Measurements from ENCODE around the gene PLCG1.

PLCG1 gene

DNA sequence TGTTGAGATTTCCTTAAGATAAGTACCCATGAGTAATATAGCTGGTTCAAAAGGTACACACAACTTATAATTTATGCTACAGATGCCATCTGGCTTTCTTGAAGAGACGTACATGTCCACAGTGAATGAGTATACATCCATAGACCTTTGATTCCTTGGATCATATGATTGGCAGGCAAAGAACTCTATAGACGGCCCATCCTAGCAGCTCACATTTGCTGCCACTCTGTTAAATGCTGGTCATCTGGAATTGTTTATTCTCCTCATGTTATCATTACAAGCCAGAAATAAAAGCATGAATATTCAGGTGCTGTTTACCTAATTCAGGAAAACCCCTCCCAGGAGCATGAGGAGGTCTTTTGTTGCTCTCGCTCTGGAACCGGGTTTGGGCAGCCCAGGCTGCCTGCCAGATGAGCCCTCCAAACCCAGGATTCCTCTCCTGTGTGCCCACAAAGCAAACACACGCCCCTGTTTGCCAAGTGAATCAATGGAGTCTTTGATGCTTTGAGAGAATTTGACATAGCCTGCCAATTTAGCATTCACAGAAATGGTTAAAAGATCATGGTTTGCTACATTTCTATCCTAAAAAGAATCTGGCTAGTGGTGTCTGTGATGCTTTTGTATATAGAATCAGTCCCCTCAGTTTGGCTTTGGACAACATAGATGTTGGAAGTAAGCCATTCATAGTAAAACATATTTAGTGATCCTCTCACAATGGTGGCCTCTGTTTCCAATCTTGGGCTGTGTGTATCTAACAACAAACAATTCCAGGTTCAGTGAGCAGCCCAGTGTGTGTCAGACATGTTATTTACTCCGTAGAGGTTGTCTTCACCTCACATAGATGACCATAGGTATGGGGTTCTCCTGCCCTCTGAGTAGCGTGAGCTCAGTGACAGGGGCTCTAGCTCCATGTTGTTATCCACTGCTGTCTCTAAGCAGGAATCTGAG is 17.5 kb upstream of the PLCG1 start:
- no peaks in the 10 kb centered on the region for H3K27me3 ChIP-seq (ENCODE audit: insufficient read depth, low read length, poor library complexity)
- no peak overlapping the region for H4K5ac ChIP-seq (ENCODE audit: low read length)
- H3K9ac ChIP-seq (ENCODE audit: low read length) = no peak overlapping the region
- no peak overlapping the region for H3K18ac ChIP-seq (ENCODE audit: low read length)
- no peak overlapping the region for H2AK5ac ChIP-seq (ENCODE audit: low read length)
- H3K36me3 ChIP-seq (ENCODE audit: control insufficient read depth, insufficient read depth, low read length) = peaks cover 20% of the 10 kb centered on the region
- H3K4ac ChIP-seq (ENCODE audit: low read depth, low read length) = no peak overlapping the region
- no peak for DNase-seq
- no peak overlapping the region for H2BK15ac ChIP-seq (replicated peaks; ENCODE audit: low read depth)
- no CpG with 5 or more reads among the region's 7 CpGs for WGBS (ENCODE audit: extremely low coverage, insufficient coverage, low lambda C conversion rate)
- H4K8ac ChIP-seq (ENCODE audit: low read depth, low read length) = no peak overlapping the region
- H3K56ac ChIP-seq (ENCODE audit: low read length) = no peak overlapping the region
- H3K79me2 ChIP-seq (ENCODE audit: control insufficient read depth, insufficient read depth, low read length) = no peaks in the 10 kb centered on the region
- no peak overlapping the region for H3K27ac ChIP-seq (ENCODE audit: low read depth, low read length)
- no peak overlapping the region for H3K4me3 ChIP-seq (ENCODE audit: low read length)
- H3K4me1 ChIP-seq (ENCODE audit: control insufficient read depth, low read depth, low read length) = no peaks in the 10 kb centered on the region
- no peak overlapping the region for H2BK120ac ChIP-seq (ENCODE audit: low read depth, low read length)
- no peak overlapping the region for H3K4me2 ChIP-seq (ENCODE audit: low read length)
- no peaks in the 10 kb centered on the region for H3K79me1 ChIP-seq (ENCODE audit: low read length)
- H3K23ac ChIP-seq (ENCODE audit: low read length) = no peak overlapping the region
- no peak overlapping the region for H2BK5ac ChIP-seq (ENCODE audit: low read length)

DNA sequence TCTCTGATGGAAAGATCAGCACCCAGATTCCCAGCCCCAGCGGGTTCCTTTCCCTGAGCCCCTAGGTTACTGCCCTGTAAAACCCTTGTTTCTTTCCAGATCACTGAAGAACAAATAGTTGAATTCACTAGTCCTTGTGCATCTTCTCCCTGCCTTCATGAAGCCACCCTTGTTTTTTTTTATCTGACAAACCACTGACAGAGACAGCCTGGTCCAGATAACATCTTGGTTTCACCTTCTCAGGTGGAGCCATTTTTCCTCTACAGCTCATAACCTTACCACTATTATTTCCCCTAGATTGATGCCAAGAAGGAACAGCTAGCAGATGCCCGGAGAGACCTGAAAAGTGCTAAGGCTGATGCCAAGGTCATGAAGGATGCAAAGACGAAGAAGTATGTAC is 15.9 kb upstream of the PLCG1 start:
- no peaks in the 10 kb centered on the region for H3K79me1 ChIP-seq (ENCODE audit: low read length)
- H3K4me2 ChIP-seq (ENCODE audit: low read length) = no peak overlapping the region
- H3K4ac ChIP-seq (ENCODE audit: low read depth, low read length) = no peak overlapping the region
- H3K27me3 ChIP-seq (ENCODE audit: insufficient read depth, low read length, poor library complexity) = no peaks in the 10 kb centered on the region
- peaks cover 20% of the 10 kb centered on the region for H3K36me3 ChIP-seq (ENCODE audit: control insufficient read depth, insufficient read depth, low read length)
- no peaks in the 10 kb centered on the region for H3K4me1 ChIP-seq (ENCODE audit: control insufficient read depth, low read depth, low read length)
- H3K79me2 ChIP-seq (ENCODE audit: control insufficient read depth, insufficient read depth, low read length) = no peaks in the 10 kb centered on the region
- H3K9ac ChIP-seq (ENCODE audit: low read length) = no peak overlapping the region
- no CpG with 5 or more reads among the region's 3 CpGs for WGBS (ENCODE audit: extremely low coverage, insufficient coverage, low lambda C conversion rate)
- no peak overlapping the region for H3K23ac ChIP-seq (ENCODE audit: low read length)
- no peak overlapping the region for H4K5ac ChIP-seq (ENCODE audit: low read length)
- no peak overlapping the region for H3K18ac ChIP-seq (ENCODE audit: low read length)
- H2BK120ac ChIP-seq (ENCODE audit: low read depth, low read length) = no peak overlapping the region
- H4K8ac ChIP-seq (ENCODE audit: low read depth, low read length) = no peak overlapping the region
- no peak overlapping the region for H2BK5ac ChIP-seq (ENCODE audit: low read length)
- DNase-seq = no peak
- no peak overlapping the region for H2AK5ac ChIP-seq (ENCODE audit: low read length)
- H3K4me3 ChIP-seq (ENCODE audit: low read length) = no peak overlapping the region
- H3K27ac ChIP-seq (ENCODE audit: low read depth, low read length) = no peak overlapping the region
- no peak overlapping the region for H2BK15ac ChIP-seq (replicated peaks; ENCODE audit: low read depth)
- H3K56ac ChIP-seq (ENCODE audit: low read length) = no peak overlapping the region

DNA sequence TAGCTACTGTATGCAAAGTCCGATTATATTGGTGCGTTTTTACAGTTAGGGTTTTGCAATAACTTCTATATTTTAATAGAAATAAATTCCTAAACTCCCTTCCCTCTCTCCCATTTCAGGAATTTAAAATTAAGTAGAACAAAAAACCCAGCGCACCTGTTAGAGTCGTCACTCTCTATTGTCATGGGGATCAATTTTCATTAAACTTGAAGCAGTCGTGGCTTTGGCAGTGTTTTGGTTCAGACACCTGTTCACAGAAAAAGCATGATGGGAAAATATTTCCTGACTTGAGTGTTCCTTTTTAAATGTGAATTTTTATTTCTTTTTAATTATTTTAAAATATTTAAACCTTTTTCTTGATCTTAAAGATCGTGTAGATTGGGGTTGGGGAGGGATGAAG is 13.7 kb upstream of the PLCG1 start:
- H4K5ac ChIP-seq (ENCODE audit: low read length) = no peak overlapping the region
- no peaks in the 10 kb centered on the region for H3K4me1 ChIP-seq (ENCODE audit: control insufficient read depth, low read depth, low read length)
- no peak overlapping the region for H3K27ac ChIP-seq (ENCODE audit: low read depth, low read length)
- H3K79me2 ChIP-seq (ENCODE audit: control insufficient read depth, insufficient read depth, low read length) = no peaks in the 10 kb centered on the region
- no peaks in the 10 kb centered on the region for H3K79me1 ChIP-seq (ENCODE audit: low read length)
- H3K18ac ChIP-seq (ENCODE audit: low read length) = no peak overlapping the region
- no peak overlapping the region for H2BK120ac ChIP-seq (ENCODE audit: low read depth, low read length)
- DNase-seq = no peak
- no peak overlapping the region for H2BK15ac ChIP-seq (replicated peaks; ENCODE audit: low read depth)
- H3K4me3 ChIP-seq (ENCODE audit: low read length) = no peak overlapping the region
- no peak overlapping the region for H2AK5ac ChIP-seq (ENCODE audit: low read length)
- no CpG with 5 or more reads among the region's 6 CpGs for WGBS (ENCODE audit: extremely low coverage, insufficient coverage, low lambda C conversion rate)
- H3K9ac ChIP-seq (ENCODE audit: low read length) = no peak overlapping the region
- no peak overlapping the region for H2BK5ac ChIP-seq (ENCODE audit: low read length)
- H3K4ac ChIP-seq (ENCODE audit: low read depth, low read length) = no peak overlapping the region
- no peak overlapping the region for H4K8ac ChIP-seq (ENCODE audit: low read depth, low read length)
- no peaks in the 10 kb centered on the region for H3K27me3 ChIP-seq (ENCODE audit: insufficient read depth, low read length, poor library complexity)
- H3K36me3 ChIP-seq (ENCODE audit: control insufficient read depth, insufficient read depth, low read length) = peaks cover 19% of the 10 kb centered on the region
- H3K23ac ChIP-seq (ENCODE audit: low read length) = no peak overlapping the region
- H3K4me2 ChIP-seq (ENCODE audit: low read length) = no peak overlapping the region
- H3K56ac ChIP-seq (ENCODE audit: low read length) = no peak overlapping the region

DNA sequence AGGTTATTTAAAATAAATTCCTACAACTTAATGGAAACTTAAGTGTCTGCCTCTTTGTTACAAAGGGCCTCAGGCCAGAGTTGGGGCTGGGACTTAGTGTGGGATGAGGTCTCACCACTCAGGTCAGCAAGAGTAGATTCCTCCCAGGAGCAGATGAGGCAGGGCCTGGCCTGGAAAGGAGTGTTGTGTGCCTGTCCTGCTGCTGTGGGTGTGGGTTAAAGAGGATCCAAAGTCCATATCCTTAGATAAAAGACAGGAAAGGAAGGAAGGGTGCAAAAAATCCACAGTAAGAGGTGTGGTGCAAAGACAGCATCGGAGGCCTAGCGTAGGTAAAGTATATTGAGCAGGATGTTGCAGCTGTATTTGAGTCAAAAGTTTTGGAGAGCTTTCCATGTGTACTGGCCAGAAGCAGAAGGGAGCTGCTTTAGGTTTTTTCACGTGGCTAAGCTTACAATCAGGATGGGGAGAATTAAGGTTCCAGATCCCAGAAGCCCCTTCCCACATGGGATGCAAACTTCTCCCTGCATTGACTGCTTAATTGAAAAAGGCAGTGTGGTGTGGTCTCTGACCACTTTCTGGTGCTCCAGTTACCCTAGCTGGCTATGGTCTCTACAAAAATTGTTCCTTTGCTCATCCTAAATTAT is 12.8 kb upstream of the PLCG1 start:
- Histone ChIP-seq H3K56ac (ENCODE audit: low read length) (no peak overlapping the region), H3K4me1 (ENCODE audit: control insufficient read depth, low read depth, low read length) (no peaks in the 10 kb centered on the region), H3K27ac (ENCODE audit: low read depth, low read length) (no peak overlapping the region), H3K4me2 (ENCODE audit: low read length) (no peak overlapping the region), H4K5ac (ENCODE audit: low read length) (no peak overlapping the region), H3K18ac (ENCODE audit: low read length) (no peak overlapping the region), H3K79me1 (ENCODE audit: low read length) (no peaks in the 10 kb centered on the region), H3K4ac (ENCODE audit: low read depth, low read length) (no peak overlapping the region), H2AK5ac (ENCODE audit: low read length) (no peak overlapping the region), H2BK15ac (replicated peaks; ENCODE audit: low read depth) (no peak overlapping the region), H3K79me2 (ENCODE audit: control insufficient read depth, insufficient read depth, low read length) (no peaks in the 10 kb centered on the region), H3K4me3 (ENCODE audit: low read length) (no peak overlapping the region), H3K27me3 (ENCODE audit: insufficient read depth, low read length, poor library complexity) (no peaks in the 10 kb centered on the region), H3K23ac (ENCODE audit: low read length) (no peak overlapping the region), H2BK5ac (ENCODE audit: low read length) (no peak overlapping the region), H3K9ac (ENCODE audit: low read length) (no peak overlapping the region), H2BK120ac (ENCODE audit: low read depth, low read length) (no peak overlapping the region), H4K8ac (ENCODE audit: low read depth, low read length) (no peak overlapping the region), H3K36me3 (ENCODE audit: control insufficient read depth, insufficient read depth, low read length) (peaks cover 19% of the 10 kb centered on the region)
- WGBS (ENCODE audit: extremely low coverage, insufficient coverage, low lambda C conversion rate) = no CpG with 5 or more reads among the region's 3 CpGs
- DNase-seq = no peak

DNA sequence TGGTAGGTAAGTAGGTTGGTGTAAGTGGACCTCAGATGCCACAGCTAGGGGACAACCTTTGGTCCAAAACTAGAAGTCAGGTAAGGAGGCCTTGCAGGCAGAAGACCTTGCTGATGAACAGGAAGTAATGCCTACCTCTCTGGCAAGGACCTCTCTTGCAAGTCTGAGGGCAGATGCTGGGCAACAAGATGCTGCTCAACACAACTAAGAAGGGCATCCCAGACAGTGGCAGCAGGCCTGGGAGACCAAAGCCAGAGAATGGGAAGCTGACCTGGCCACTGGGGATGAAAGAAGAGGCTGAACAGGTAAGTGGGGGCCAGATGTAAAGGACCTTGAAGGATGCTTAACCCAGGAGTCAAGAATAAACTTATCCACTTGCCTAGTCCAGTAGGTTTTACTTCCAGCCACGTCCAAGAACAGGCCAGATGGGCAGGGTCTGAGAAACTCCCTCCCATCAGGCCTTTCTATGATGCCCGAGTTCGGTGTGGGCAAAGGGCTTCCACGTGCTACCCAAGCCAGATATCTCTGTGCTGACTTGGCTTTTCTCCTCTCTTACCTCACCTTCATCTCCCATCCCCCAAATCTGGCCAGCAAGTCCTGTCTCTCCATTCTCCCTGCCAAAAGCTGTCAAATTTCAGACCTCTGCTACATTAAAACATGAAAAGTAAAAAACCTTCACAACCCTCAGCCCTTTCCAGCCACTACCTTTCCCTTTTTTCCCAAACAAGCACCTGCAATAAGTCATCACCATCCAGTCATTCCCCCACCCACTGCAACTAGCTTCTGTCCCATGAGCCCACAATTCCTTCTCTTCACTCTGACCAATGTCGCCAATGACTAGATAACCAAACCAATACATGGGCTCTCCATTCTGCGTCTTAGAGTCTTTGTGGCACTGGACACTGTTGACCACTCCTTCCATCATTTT is 11.5 kb upstream of the PLCG1 start:
- Histone ChIP-seq H3K23ac (ENCODE audit: low read length) (no peak overlapping the region), H3K79me2 (ENCODE audit: control insufficient read depth, insufficient read depth, low read length) (no peaks in the 10 kb centered on the region), H3K36me3 (ENCODE audit: control insufficient read depth, insufficient read depth, low read length) (peaks cover 15% of the 10 kb centered on the region), H3K4ac (ENCODE audit: low read depth, low read length) (no peak overlapping the region), H2BK120ac (ENCODE audit: low read depth, low read length) (no peak overlapping the region), H3K4me3 (ENCODE audit: low read length) (no peak overlapping the region), H4K8ac (ENCODE audit: low read depth, low read length) (no peak overlapping the region), H3K4me2 (ENCODE audit: low read length) (no peak overlapping the region), H3K27ac (ENCODE audit: low read depth, low read length) (no peak overlapping the region), H2AK5ac (ENCODE audit: low read length) (no peak overlapping the region), H4K5ac (ENCODE audit: low read length) (no peak overlapping the region), H3K4me1 (ENCODE audit: control insufficient read depth, low read depth, low read length) (no peaks in the 10 kb centered on the region), H3K9ac (ENCODE audit: low read length) (no peak overlapping the region), H3K79me1 (ENCODE audit: low read length) (no peaks in the 10 kb centered on the region), H2BK15ac (replicated peaks; ENCODE audit: low read depth) (no peak overlapping the region), H3K56ac (ENCODE audit: low read length) (no peak overlapping the region), H3K18ac (ENCODE audit: low read length) (no peak overlapping the region), H2BK5ac (ENCODE audit: low read length) (no peak overlapping the region), H3K27me3 (ENCODE audit: insufficient read depth, low read length, poor library complexity) (no peaks in the 10 kb centered on the region)
- DNase-seq = no peak
- WGBS (ENCODE audit: extremely low coverage, insufficient coverage, low lambda C conversion rate) = no CpG with 5 or more reads among the region's 6 CpGs
